ENCODE data around the gene CCDC106.

CCDC106 gene

GRCh38 chr19:55614711-55615542 lies 33.1 kb upstream of the CCDC106 start:
- DNase-seq = no peak

- DNase-seq = no peak
Observed at GRCh38 chr19:55615543-55616394, 32.2 kb upstream of the CCDC106 start.

GRCh38 chr19:55616395-55616875 lies 31.6 kb upstream of the CCDC106 start:
- no peak for DNase-seq

GRCh38 chr19:55617426-55617825 lies 30.6 kb upstream of the CCDC106 start:
- no peak for DNase-seq

- DNase-seq = no peak
Observed at GRCh38 chr19:55618426-55618825, 29.6 kb upstream of the CCDC106 start.

GRCh38 chr19:55619286-55619685 lies 28.7 kb upstream of the CCDC106 start:
- no peak for DNase-seq

- DNase-seq = no peak
Observed at GRCh38 chr19:55620410-55621204, 27.4 kb upstream of the CCDC106 start.

GRCh38 chr19:55621205-55621672 lies 26.8 kb upstream of the CCDC106 start:
- no peak for DNase-seq

GRCh38 chr19:55621673-55622231 lies 26.3 kb upstream of the CCDC106 start:
- DNase-seq = no peak

- DNase-seq = no peak
Observed at GRCh38 chr19:55622242-55622969, 25.6 kb upstream of the CCDC106 start.

GRCh38 chr19:55623130-55623529 lies 24.9 kb upstream of the CCDC106 start:
- no peak for DNase-seq

GRCh38 chr19:55623561-55623960 lies 24.5 kb upstream of the CCDC106 start:
- DNase-seq = no peak

- peak; percentile 91 for DNase-seq
Observed at GRCh38 chr19:55624109-55625003, 23.7 kb upstream of the CCDC106 start, which contains the start of gene ZNF784. Gene ZNF784, minus strand, starts transcription at chr19:55624566. Its CDS starts 5 bp downstream, at chr19:55624561.

GRCh38 chr19:55625004-55625326 lies 23.0 kb upstream of the CCDC106 start:
- no peak for DNase-seq

- DNase-seq = no peak
Observed at GRCh38 chr19:55626350-55626749, 21.7 kb upstream of the CCDC106 start.

- peak; percentile 90 for DNase-seq
Observed at GRCh38 chr19:55632463-55632834, 15.6 kb upstream of the CCDC106 start.

GRCh38 chr19:55633861-55634260 lies 14.2 kb upstream of the CCDC106 start:
- no peak for DNase-seq

- no peak for DNase-seq
Observed at GRCh38 chr19:55635334-55635717, 12.7 kb upstream of the CCDC106 start.

- no peak for DNase-seq
Observed at GRCh38 chr19:55635856-55636440, 12.1 kb upstream of the CCDC106 start.

GRCh38 chr19:55636723-55637122 lies 11.3 kb upstream of the CCDC106 start:
- DNase-seq = no peak

All from EL (cell line).